GM12865 (cell line): Measurements from ENCODE around the gene PRSS57.
"Not testable (repeated sequence)": the region's sequence is repeated elsewhere in the genome, so short reads cannot be mapped to it uniquely, and the experiment has no call there.

ENCODE experiments used
- DNase-seq: peaks from one replicate; pipeline ENCODE4 v3.0.0; 2010; ENCODE audit warnings: low read depth
- H3K4me3 ChIP-seq: 2 replicates; pipeline ENCODE4 v1.5.1; 2011; ENCODE audit warnings: mild to moderate bottlenecking, low read depth, low read length, control low read depth
- TF ChIP-seq, protein P1 (sequence below): IDR thresholded peaks from 2 replicates; pipeline ENCODE4 v1.5.1; 2011; ENCODE audit warnings: low read length, control low read depth, low read depth, inconsistent platforms; ENCODE audit not compliant: insufficient read depth; ENCODE audit errors: missing control alignments

The PRSS57 gene

DNA sequence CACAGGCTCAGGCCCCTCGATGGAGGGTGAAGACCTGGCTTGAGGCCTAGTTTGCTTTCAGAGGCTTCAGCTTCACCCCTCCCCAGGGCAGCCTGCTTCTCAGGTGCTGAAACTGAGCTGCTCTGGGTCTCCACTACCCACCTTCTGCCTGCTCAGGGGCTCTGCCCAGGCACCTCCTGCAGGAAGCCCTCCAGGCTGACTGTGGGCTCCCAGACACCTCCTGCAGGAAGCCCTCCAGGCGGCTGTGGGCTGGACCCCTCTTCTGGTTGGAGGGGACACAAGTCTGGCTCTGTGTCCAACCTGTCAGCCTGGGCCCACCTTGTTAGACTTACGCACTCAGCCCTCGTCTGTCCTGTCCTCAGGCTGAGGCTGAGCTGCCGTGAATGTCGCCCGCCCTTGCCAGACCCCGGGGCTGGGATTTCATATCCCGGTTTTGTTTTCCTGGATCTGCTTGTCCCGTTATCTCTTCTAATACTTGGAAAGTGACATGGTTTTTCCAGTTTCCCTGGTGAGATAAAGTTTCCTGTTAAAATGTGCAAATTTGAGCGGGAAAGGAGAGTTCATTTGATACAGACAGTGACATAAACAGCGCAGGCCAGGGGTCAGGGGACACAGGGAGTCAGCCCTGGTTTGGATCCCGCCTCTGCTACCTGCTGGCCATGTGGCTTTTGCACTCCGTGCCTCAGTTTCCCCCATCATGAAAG, 34.9 kb upstream of the PRSS57 start:
- H3K4me3 ChIP-seq = no peak overlapping the region
- TF ChIP-seq, protein P1, sequence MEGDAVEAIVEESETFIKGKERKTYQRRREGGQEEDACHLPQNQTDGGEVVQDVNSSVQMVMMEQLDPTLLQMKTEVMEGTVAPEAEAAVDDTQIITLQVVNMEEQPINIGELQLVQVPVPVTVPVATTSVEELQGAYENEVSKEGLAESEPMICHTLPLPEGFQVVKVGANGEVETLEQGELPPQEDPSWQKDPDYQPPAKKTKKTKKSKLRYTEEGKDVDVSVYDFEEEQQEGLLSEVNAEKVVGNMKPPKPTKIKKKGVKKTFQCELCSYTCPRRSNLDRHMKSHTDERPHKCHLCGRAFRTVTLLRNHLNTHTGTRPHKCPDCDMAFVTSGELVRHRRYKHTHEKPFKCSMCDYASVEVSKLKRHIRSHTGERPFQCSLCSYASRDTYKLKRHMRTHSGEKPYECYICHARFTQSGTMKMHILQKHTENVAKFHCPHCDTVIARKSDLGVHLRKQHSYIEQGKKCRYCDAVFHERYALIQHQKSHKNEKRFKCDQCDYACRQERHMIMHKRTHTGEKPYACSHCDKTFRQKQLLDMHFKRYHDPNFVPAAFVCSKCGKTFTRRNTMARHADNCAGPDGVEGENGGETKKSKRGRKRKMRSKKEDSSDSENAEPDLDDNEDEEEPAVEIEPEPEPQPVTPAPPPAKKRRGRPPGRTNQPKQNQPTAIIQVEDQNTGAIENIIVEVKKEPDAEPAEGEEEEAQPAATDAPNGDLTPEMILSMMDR = no peak
- no peak for DNase-seq

- not testable (repeated sequence) for H3K4me3 ChIP-seq, DNase-seq
Observed at GRCh38 chr19:729564-729963, 34.3 kb upstream of the PRSS57 start.

DNA sequence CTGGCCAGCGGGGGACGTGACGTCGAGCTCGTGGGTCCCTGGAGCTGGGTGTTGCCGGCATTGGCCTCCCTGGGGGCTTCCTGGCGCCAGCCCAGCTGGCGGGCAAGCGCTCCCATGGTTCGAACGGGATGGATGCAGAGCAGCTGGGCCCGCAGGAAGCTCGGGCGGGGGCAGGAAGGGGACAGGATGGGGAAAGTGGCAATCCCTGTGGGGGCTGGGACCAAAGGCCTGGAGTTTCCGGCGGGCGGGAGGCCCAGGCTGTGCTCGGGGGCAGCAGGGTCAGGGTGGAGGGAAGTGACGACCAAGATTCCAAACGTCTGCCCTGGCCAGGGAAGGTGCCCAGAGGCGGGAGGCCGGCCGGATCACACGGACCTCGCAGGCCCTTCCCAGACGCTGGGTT, 32.8 kb upstream of the PRSS57 start:
- no peak overlapping the region for H3K4me3 ChIP-seq
- DNase-seq = no peak
- TF ChIP-seq, protein P1 = no peak

GRCh38 chr19:726993-727956, 32.0 kb upstream of the PRSS57 start:
- H3K4me3 ChIP-seq = no peak overlapping the region
- TF ChIP-seq, protein P1 = no peak
- DNase-seq = no peak

GRCh38 chr19:725461-726089, 30.3 kb upstream of the PRSS57 start:
- DNase-seq = no peak
- no peak overlapping the region for H3K4me3 ChIP-seq
- TF ChIP-seq, protein P1 = no peak

GRCh38 chr19:723714-724113, 28.5 kb upstream of the PRSS57 start:
- TF ChIP-seq, protein P1 = no peak
- H3K4me3 ChIP-seq = no peak overlapping the region
- DNase-seq = no peak

DNA sequence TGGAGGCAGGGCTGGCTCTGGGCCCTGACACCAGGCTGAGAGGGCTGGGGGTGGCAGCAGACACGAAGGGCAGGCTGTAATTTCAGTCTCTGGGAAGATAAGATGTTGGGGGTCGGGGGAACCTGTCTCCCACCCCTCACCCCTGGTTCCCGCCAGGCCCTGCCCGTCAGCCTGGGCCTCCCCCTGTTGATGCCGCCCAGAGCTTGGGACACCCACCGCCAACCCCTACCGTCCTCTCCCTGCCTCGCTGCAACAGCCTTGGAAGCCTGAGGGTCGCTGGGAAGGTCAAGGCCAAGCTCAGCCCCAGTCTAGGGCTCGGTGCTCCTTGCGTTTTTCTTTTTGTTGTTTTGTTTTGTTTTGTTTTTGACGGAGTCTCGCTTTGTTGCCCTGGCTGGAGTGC, 28.0 kb upstream of the PRSS57 start:
- no peak overlapping the region for H3K4me3 ChIP-seq
- TF ChIP-seq, protein P1 = no peak
- no peak for DNase-seq
